HG02678 (cell line): ENCODE data around the gene ACTN2.

Source experiments
- ATAC-seq: cut with Tn5 transposase; IDR thresholded peaks from one replicate; pipeline ENCODE4 v1.9.1; 2021; ENCODE audit warnings: mild to moderate bottlenecking, moderate library complexity; ENCODE audit not compliant: unreplicated experiment

Gene ACTN2

DNA sequence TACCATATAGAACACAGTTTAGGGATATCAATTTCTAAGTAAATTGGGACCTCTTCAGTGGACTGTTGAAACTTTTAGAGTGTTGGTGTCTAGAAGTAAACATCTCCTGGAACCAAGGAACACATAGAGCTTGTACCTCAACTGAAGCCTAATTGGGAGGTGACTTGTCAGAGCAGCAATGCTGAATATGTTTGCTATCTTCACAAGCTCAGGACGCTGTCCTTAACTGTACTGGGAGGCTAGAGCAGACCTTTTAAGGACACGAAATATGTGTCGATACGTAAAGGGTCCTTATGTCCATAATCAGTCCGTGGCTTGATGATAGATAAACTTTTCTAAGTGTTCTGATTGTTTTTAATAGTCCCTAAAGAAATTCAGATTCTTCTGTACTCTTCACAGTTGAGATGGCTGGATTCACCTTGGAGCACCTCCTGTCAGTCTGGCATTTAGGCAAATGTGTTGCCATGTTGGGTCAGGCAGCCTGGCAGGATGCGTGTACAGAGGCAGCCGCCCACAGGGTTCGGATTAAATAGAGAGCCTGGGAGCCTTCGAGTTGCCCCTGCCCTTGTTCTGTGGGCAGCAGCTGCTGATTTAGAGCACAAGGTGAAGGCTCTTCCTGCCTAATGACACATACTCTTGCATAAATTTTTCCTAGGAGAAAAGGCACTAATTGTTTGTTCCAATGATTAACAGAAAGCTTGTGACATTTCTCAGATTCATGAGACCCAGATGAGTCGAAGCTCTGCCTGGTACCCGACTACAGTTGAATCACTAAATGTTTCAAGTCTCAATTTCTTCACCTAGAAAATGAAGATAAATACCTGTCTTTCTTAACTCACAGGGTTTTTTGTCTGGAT lies 3.6 kb downstream of the ACTN2 start:
- ATAC-seq = no peak

DNA sequence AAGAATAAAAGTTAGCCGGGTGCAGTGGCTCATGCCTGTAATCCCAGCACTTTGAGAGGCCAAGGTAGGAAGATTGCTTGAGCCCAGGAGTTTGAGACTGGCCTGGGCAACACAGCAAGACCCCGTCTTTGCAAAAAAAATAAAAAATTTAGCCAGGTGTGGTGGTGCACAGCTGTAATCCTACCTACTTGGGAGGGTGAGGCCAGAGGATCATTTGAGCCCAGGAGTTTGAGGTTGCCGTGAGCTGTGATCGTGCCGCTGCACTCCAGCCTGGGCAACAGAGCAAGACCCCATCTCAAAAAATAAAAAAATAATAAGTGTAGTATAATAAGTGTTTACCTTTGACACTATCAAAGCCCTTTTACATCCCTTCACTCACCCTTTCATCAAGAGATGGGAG lies 5.0 kb downstream of the ACTN2 start:
- ATAC-seq = no peak

DNA sequence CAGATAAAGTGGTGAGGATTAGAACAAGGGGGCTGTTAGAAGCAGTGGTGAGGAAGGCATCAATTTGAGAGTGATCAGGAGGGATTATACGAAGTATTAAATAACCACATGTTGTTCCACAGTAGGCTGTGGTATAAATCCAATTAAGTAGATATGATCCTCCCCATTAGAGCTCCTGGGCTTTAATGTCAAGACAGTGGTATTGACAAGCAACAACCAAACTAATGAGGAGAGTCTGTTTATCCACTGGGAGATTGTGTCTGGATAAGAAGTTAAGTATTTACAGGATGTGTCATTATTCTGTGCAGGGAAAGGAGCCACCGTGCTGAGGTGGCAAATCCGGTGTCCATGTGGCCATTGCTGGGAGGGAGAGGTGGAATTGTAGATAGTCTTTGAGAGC lies 5.8 kb downstream of the ACTN2 start:
- ATAC-seq = no peak

DNA sequence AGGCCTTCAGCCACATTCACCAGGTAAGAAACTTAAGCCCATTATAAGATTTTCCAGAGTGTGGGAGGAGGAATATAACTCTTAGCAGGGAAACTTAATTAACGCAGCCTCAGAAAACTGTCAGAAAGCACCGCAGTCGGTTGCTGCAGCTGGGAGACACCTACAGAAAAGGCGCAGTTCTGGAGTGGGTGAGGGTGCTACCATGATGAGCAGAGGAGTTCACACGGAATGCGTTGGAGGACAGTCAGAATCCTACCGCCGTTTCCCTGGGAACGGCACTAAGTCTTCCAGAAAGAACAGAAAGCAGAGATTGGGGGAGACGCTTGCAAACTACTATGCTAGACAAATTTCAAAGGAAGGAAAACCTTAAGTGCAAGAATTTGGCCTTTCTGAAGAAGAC lies 6.4 kb downstream of the ACTN2 start:
- no peak for ATAC-seq

DNA sequence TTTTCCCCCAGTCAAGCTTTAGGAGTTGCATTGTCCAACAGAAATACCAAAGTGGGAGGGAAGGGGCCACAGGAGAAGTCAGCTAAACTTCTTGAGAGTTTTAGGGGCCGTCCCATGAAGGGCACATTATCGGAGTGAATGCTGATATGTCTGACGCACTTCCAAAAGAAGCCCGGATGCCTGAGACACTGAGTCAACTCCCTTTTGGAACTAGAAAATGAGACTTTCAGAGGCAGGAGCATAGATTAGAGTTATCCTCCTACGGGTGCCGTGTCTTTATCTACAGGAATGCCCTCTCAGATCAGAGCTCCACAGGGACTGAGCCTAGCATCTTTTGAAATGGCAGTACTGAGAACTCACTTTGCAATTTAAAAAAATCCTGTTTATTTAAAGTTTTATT lies 13.1 kb downstream of the ACTN2 start:
- ATAC-seq = no peak

DNA sequence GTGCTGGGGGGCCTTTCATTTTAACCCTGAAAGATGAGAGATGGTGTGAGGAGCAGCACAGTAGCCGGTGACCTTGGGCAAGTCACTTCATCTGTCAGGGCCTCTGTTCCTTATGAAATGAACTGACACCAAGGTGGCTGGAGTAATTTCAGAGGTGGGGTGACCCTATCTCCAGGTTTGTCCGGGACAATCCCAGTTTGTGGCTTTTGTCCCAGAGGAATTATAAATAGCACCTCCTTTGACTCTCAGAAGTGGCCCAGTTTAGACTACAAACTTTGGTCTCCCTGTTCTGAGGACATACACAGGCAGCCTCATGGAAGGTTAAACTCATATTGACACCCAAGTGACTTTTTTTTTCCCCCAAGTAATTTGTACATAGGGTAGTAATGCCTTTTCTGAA lies 14.6 kb downstream of the ACTN2 start:
- no peak for ATAC-seq

DNA sequence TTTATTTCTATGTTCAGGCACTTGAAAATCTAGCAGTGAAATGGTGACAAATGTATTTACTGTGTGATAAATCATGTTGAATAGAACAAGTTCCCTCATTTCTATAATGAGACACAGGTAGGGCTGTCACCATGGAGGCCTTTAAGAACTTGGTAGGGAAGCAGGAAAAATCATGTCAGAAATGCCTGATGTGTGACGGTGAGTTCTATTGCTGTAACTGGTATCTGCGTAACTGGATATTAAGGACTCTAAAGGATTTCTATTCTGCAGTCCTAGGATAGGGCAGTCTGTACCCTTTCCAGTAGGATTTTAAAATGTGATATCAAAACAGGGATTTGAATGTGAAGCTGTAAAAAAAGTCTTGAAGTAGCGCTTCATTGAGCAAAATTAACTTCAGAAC lies 15.5 kb downstream of the ACTN2 start:
- ATAC-seq = no peak

DNA sequence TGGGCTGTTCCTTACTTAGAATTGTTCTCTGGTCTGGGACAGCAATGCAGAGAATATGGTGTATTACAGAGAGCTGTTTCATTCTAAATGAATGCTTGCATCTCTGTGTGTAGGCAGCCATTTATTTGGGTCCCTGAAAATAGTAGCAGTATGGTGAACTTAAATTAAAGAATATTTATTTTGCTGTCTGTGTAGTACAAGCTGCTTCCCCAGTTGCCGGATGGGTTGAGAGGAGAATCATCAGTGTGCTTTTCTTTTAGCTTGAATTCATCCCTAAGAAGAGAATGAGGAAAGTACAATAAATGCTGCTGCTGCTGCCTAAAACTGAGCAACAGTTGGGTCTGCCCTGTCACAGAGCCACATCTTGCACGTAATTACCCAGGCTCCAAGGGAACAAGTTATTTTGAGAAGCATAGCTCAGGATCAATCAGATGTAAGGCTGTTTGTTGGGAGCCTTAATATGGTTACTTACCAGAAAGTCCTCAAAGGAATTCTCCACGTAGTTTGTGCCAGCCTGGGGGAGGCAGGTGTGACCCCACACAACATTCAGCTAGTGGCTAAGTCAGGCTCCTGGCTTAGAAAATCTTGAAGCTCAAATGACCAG lies 16.6 kb downstream of the ACTN2 start:
- ATAC-seq = no peak

DNA sequence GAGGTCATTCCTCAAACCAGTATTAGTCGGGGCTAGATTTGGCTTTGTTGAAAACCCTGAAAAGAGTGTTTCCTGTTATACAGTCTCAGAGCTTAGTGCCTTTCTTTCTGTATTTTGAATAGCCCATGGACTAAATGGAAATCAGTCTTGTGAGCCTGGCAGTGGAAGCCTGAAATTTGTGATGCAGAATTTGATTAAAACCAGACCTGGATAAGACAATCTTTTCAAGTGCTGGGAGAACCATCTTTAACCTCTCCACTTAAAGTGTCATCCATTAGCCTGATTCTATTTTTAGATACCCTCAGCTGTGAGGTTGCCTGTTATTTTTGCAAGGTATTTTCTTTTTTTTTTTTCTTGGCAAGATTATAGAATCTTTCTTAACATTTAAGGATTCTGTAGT lies 19.5 kb downstream of the ACTN2 start:
- ATAC-seq = no peak

DNA sequence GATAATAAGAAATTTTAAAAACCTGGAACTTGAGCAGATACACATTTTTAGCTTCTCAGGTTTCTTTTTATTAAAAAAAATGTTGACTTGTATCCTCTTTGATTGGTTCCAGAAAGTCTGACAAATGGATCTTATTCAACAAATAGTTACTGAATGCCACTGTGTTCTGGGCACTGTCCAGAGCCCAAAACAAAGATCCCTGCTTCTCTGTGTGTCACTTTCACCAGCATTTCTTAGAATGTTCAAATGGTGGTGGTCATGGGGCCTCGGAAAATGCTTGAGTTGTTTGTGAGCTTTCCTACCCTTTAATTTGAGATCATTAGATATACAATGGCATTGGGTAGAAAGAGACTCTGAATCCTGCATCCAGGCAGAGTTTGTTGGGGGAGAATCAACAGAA lies 19.9 kb downstream of the ACTN2 start:
- ATAC-seq = no peak

DNA sequence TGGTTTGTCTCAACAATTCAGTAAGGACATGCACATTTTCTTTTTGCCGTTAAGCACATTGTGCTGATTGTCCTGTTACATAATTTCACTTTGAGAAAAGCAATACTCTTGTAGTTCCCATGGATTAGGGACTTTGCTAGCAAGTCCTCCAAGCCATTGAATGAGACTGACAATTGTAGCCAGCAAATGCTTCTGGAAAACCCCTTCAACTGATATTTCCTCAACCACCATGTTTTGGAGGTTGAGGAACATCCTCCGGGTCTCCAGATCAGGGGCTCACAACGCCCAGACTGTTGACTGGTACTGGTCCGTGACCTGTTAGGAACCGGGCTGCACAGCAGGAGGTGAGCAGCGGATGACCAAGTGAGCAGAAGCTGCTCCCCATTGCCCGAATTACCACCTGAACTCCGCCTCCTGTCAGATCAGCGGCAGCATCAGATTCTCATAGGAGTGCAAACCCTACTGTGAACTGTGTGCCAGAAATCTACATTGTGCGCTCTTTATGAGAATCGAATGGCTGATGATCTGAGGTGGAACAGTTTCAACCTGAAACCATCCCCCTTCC lies 24.1 kb downstream of the ACTN2 start:
- ATAC-seq = no peak

DNA sequence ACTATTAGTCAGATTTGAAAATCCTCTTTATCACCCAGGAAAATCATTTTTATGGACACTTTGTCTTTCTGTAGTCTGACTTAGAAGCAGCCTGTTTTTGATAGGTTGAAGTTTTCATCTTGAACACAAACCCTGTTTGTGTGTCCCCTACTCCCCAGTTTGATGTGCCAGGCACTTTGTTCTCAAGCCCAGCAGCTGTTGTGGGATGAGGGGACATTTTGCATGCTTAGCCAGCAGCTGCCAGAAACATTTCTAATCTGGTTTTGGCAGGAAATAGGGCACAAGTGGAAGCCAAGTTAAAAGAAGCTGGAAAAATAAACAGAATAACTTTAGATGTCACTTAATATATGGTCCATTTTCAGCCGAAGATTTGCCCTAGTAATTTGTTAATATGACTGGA lies 29.9 kb downstream of the ACTN2 start:
- ATAC-seq = no peak

DNA sequence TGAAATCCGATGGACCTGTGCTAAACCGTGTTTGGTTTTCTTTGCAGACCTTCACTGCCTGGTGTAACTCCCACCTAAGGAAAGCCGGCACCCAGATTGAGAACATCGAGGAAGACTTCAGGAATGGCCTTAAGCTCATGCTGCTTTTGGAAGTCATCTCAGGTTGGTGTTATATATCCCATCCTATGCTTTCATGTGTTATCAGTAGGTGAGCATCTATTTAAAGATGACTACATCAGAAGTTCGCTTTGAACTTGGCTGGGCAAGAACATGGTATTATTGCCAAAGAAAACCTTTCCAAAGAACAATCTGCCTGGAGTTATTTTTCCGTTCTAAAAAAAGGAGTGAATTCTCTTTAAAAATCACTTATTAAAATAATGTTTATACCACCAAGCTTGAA lies 31.5 kb downstream of the ACTN2 start:
- ATAC-seq = no peak

DNA sequence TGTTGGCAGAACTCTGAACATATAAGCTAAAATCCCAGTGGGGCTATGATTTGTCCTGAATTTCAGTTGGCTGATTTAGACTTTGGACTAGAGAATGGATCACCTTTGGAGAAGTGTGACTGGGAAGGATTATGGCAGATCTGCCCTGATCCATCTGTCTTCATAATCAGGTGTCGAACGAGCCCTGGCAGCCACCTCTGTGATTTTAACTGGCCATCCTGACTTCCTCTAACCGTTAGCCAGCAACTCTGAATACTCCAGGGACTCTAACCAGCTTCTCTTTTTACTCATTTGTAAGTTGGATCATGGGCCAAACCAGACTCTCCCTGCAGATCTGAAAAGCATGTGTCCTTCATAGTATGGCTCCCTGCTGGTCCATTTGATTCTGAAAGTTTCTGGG lies 32.0 kb downstream of the ACTN2 start:
- no peak for ATAC-seq

DNA sequence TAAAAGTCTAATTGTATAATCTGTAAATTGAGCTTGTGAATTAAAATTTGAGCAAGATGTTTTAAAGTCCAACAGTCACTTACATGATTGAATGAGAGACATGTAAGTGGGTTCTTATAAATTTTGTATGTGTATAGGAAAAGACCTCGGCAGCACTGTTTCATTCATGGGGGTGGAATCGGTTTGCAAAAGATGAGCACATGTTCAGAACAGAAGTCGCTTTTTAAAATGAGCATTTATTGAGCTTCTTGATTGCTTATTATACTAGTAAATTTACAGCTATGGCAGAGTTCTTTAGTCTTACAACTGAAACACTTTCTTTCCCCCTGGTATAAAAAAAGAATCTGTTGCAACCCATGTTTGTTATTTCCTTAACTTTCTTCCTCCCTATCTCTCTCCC lies 33.9 kb downstream of the ACTN2 start:
- no peak for ATAC-seq

DNA sequence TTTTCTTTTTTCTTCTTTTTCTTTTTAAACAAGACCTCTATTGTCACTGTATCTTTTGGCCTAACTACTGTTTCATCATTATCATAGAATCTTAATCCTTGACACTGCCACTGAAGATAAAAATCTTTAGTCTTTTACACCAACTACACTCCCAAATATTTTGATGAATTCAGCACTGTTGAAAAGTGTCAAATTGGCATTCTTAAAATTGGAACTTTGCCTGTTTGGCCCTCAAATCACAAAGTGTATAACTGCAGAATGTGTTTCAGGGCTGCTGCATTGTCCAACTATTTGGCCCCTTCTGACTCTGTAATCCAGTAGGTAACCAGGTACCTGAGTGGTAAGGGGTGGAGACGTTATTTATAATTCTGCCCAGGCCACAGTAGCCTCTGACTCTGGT lies 34.3 kb downstream of the ACTN2 start:
- no peak for ATAC-seq

DNA sequence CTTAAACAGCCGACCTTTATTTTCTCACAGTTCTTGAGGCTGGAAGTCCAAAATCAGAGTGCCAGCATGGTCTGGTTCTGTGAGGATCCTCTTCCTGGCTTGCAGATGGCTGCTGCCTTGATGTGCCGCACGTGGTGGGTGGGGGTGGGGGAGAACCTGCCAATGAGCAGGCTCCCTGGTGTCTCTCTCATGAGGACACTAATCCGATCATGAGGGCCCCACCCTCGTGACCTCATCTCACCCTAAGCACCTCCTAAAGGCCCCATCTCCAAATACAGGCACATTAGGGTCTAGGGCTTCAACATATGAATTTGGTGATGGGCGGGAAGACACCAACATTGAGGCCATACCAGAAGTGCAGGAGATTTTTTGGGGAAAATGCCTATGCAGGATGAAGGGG lies 37.8 kb downstream of the ACTN2 start:
- ATAC-seq = no peak

DNA sequence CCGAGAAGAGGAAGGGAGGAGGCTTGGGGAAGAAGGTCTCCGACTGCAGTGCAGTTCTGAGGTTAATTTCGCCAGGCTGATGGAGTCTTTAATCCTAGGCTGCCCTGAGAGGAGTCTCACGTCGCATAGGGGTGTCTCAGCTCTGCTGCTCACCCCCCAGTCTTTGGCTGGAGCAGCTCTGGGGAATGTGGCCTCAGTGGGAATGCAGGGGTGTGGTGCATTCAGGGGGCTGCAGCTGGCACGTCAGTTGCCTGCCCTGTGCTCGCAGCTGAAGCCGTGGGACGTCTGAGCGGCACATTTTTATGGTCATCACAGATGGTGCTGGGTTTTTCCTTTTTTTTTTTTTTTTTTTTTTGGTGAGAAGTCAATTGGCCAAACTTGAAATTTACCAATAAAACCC lies 38.2 kb downstream of the ACTN2 start:
- no peak for ATAC-seq

DNA sequence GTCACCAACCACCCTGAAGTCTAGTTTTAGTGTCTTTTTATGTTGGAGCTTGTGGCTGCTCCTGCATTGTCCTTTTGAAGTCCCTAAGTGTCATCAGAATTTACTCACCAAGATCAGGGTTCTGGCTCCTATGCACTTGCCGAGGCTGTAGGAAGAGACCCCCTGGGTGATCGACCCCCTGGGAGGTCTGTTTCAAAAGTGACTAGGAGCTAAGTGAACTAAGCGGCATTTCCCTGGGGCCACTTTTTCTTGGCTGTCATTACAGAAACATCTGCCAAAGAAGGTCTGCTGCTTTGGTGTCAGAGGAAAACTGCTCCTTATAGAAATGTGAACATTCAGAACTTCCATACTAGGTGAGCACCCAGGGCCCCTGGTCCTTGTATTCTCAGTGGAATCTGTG lies 39.4 kb downstream of the ACTN2 start:
- ATAC-seq = no peak

DNA sequence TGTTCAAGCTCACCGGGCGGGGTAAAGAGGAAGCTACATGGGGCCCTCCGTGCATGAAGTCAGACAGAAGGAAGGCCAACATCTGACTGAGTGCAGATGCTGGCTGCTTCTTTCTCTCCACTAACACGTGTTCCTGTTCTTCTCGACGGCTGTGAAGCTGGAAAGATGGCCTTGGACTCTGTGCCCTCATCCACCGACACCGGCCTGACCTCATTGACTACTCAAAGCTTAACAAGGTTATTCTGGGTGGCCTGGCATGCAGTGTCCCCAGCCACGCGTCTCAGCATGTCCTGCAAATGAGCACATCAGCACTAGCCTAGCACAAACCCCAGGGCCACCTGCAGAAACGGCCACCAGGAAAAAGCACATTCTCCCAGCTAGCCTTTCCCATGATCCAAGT lies 41.2 kb downstream of the ACTN2 start:
- no peak for ATAC-seq

DNA sequence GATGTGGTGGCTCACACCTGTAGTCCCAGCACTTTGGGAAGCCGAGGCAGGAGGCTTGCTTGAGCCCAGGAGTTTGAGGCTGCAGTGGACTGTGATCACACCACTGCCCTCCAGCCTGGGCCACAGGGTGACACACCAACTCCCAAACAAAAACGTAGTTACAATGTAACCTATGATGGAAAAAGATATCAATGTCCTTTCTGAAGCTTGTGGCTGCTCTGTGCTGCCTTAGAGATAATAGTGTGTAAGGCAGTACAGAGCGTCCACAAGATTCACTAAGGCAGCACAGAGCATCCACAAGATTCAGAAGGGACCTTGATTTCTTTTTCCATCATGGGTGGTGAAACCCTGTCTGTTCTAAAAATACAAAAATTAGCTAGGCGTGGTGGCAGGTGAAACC lies 42.5 kb downstream of the ACTN2 start:
- ATAC-seq = no peak

DNA sequence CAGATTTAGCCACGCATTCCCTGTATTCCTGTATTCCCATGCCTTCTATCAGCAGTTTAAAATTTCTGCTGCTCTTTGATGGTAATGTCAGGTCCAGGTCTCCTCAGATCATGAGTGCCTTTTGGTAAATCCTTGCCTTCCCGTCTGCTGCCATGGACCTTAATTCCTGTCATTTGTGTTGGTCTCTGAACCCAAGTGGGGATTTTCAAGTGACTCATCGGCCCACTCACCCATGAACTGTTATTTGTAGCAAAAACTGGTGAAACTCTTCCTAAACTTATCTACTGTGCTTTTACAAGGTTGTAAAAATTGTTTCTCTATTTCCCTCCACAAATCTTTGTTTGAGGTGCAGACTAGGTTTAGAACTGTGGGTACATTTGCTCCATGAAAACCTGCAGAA lies 47.4 kb downstream of the ACTN2 start:
- ATAC-seq = no peak
